ENCODE results near the gene ETV3L. TPM values are rescaled to one million over a fixed set of nuclear protein-coding genes. Genes with fewer than 3 reads are reported as not detected.

Gene ETV3L
- total and polyA plus RNA-seq, 2 of the 8 experiments (the other 6 are each of a cell fraction or from before 2014, with no cell fraction given), result 0.17 to 0.26 TPM

DNA sequence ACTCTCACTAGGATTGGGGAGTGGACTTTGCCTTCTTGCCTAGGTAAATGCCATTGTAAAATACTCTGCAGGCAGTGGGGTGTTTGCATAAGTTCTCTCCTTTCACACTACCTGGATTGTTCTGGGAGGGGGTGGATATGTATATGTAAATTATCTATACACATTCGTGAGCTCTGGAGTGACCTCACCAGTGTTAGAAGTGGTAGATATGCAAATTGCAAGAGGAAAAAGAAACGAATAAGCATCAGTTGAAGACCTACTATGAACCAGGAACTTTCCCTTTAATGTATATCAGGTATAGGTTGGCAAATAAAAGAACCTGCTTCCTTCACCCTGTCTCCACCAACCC is 52.6 kb downstream of the ETV3L start (continued):
- TF ChIP-seq KDM1A (IDR thresholded peaks at IDR 0.05; ENCODE audit: borderline replicate concordance, low read length), result no peak
